K562 (cell line): ENCODE data around the gene PFKL. TPM values are rescaled to one million over a fixed set of nuclear protein-coding genes. Genes with fewer than 3 reads are reported as not detected.

Experiments
- BHLHE40 ChIP-seq: IDR thresholded peaks from 2 replicates; pipeline ENCODE4 v1.6.1; 2011; ENCODE audit warnings: low read length, improper control_type of control experiment
- BRF1 ChIP-seq: IDR thresholded peaks from 3 replicates; pipeline ENCODE4 v1.6.1; 2011; ENCODE audit warnings: borderline replicate concordance, mild to moderate bottlenecking; ENCODE audit not compliant: insufficient read length; ENCODE audit errors: extremely low read depth
- CREB5 ChIP-seq: fragments of 250-450 bp; sonication (Bioruptor Pico); IDR thresholded peaks from 2 replicates; pipeline ENCODE4 v1.5.0; 2020; ENCODE audit warnings: mild to moderate bottlenecking
- FOSL1 ChIP-seq: fragments of 200-800 bp; sonication (Bioruptor generic); conservative IDR thresholded peaks from 2 replicates; pipeline ENCODE4 v1.6.1; 2016; ENCODE audit warnings: missing genetic modification characterization, missing compliant biosample characterization
- HMG20A ChIP-seq: fragments of 450-650 bp; formaldehyde crosslinking; conservative IDR thresholded peaks from 2 replicates; pipeline ENCODE4 v1.4.0; 2020; ENCODE audit warnings: mild to moderate bottlenecking, mixed read lengths
- NCOR1 ChIP-seq: fragments of 450-650 bp; IDR thresholded peaks from 2 replicates; pipeline ENCODE4 v1.6.1; 2016; ENCODE audit warnings: mild to moderate bottlenecking, moderate library complexity
- NKRF ChIP-seq: fragments of 450-650 bp; IDR thresholded peaks from 2 replicates; pipeline ENCODE4 v1.6.1; 2016; ENCODE audit warnings: borderline replicate concordance
- POLR2G ChIP-seq: fragments of 200-400 bp; formaldehyde crosslinking; IDR thresholded peaks from 2 replicates; pipeline ENCODE4 v1.6.1; 2017; ENCODE audit warnings: low read depth, mild to moderate bottlenecking, antibody characterized with exemption, low read length, moderate library complexity
- RCOR1 ChIP-seq, 2 experiments: IDR thresholded peaks; 2 replicates each; pipeline ENCODE4 v1.6.1; 2012; ENCODE audit warnings: low read depth in 2 of 2, low read length in 2 of 2, borderline replicate concordance in 1 of 2, improper control_type of control experiment in 1 of 2
- REST ChIP-seq, 2 experiments: fragments of 450-650 bp; formaldehyde crosslinking in 1 of 2; IDR thresholded peaks; 2 replicates each; pipeline versions ENCODE4 v1.4.0 to v1.6.1; 2014 to 2020; ENCODE audit warnings: mild to moderate bottlenecking in 2 of 2, borderline replicate concordance in 1 of 2, low read depth in 1 of 2
- SAP30 ChIP-seq: fragments of 200-600 bp; sonication (generic); IDR thresholded peaks from 2 replicates; pipeline ENCODE4 v1.6.1; 2012; ENCODE audit warnings: borderline replicate concordance, low read depth, mild to moderate bottlenecking, moderate library complexity, low read length, control low read depth, inconsistent platforms; ENCODE audit not compliant: insufficient read depth, poor library complexity, severe bottlenecking
- SMAD4 ChIP-seq: fragments of 250-450 bp; sonication (Bioruptor Pico); conservative IDR thresholded peaks from 2 replicates; pipeline ENCODE4 v1.8.0; 2021; ENCODE audit warnings: inconsistent platforms, mild to moderate bottlenecking, moderate library complexity
- TOE1 ChIP-seq, 2 experiments: fragments of 450-650 bp in 1 of 2; sonication (generic) in 1 of 2; formaldehyde crosslinking in 1 of 2; IDR thresholded peaks; 2 replicates each; pipeline versions ENCODE4 v1.7.1 to v1.8.0; 2016 to 2022; ENCODE audit warnings: borderline replicate concordance in 2 of 2, mild to moderate bottlenecking in 2 of 2, antibody characterized with exemption in 1 of 2, inconsistent platforms in 1 of 2, low read depth in 1 of 2, missing genetic modification reagents in 1 of 2, moderate library complexity in 1 of 2
- ZNF253 ChIP-seq: fragments of 250-450 bp; sonication (Bioruptor Pico); conservative IDR thresholded peaks from 2 replicates; pipeline ENCODE4 v1.6.1; 2021; ENCODE audit warnings: mild to moderate bottlenecking
- ZNF444 ChIP-seq: fragments of 250-450 bp; sonication (Bioruptor Pico); IDR thresholded peaks from 2 replicates; pipeline ENCODE4 v1.4.0; 2020; ENCODE audit warnings: mild to moderate bottlenecking, moderate library complexity
- polyA plus RNA-seq, 8 experiments: library from polyadenylated mRNA; depleted of rRNA in 4 of 8; stranded (reverse) in 5 of 8; unstranded in 3 of 8; fragments of >200 nt; fragmentation: Nextera tagmentation in 2 of 8; fragmentation: Illumina TruSeq in 1 of 8; extraction: Ambion mirVana in 2 of 8; extraction: Trizol in 1 of 8; gene quantifications; 2 replicates each; pipeline versions ENCODE4 v1.2.1 to v1.2.3, GENCODE V29; 2011 to 2014; ENCODE audit warnings: inconsistent platforms in 1 of 8, missing spikeins in 1 of 8
- total RNA-seq, 7 experiments: library from RNA; depleted of rRNA in 6 of 7; stranded (reverse); fragments of >200 nt in 6 of 7; fragmentation: Illumina TruSeq in 2 of 7; extraction: Trizol in 2 of 7; gene quantifications; 2 replicates each; pipeline versions ENCODE4 v1.2.1 to v1.2.3, GENCODE V29; 2011 to 2021; ENCODE audit warnings: low replicate concordance in 1 of 7

PFKL gene
- total and polyA plus RNA-seq, 9 of the 15 experiments (the other 6 are each of a cell fraction or from before 2014, with no cell fraction given): 1.1 to 124 (median 45.6) TPM

GRCh38 chr21:44267655-44268142 lies 32.2 kb upstream of the PFKL start (continued):
- TF ChIP-seq REST (IDR thresholded peaks at IDR 0.05; ENCODE audit: borderline replicate concordance) (peak; percentile 96), REST (CRISPR knock-in tag; IDR thresholded peaks at IDR 0.05; ENCODE audit: low read depth) (no peak), TOE1 (IDR thresholded peaks at IDR 0.05; ENCODE audit: borderline replicate concordance) (0 out of 2 replicates have a peak, but pooled peaks have one; percentile 26), TOE1 (CRISPR knock-in tag; IDR thresholded peaks at IDR 0.05; ENCODE audit: borderline replicate concordance, low read depth) (no peak), FOSL1 (tag) (no peak; the same call in 1 of the 2 replicates), ZNF253 (no peak), ZNF444 (CRISPR knock-in tag) (no peak), BRF1 (no peak), BHLHE40 (peak; percentile 35), NKRF (no peak), HMG20A (CRISPR knock-in tag) (no peak), RCOR1 (IDR thresholded peaks at IDR 0.05; ENCODE audit: borderline replicate concordance in 1 of 2, low read depth in 2 of 2, low read length in 2 of 2) (peak in 1 of 2 experiments; percentile 51; a peak in 1 of 4 replicates), CREB5 (no peak), SMAD4 (CRISPR knock-in tag) (peak; percentile 54; the same call in 1 of the 2 replicates), POLR2G (no peak), NCOR1 (no peak), SAP30 (peak; percentile 2)
